Gastrocnemius medialis (tissue), 4 donors: ENCODE results near the gene FTCD.

Experiments used
- CTCF ChIP-seq, 5 experiments: fragments of 450-650 bp in 3 of 5; fragments of 200-600 bp in 2 of 5; sonication (generic) in 2 of 5; IDR thresholded peaks in 4 of 5; conservative IDR thresholded peaks in 1 of 5; 1 replicate in 4 of 5; 2 replicates in 1 of 5; pipeline ENCODE4 v1.5.1; 2016 to 2019; ENCODE audit warnings: antibody characterized with exemption in 5 of 5, mild to moderate bottlenecking in 3 of 5, moderate library complexity in 3 of 5
- POLR2A ChIP-seq, 2 donors: fragments of 450-650 bp; IDR thresholded peaks; one replicate each; pipeline ENCODE4 v1.6.1; 2017; ENCODE audit warnings: antibody characterized with exemption in 2 of 2, mild to moderate bottlenecking in 2 of 2, moderate library complexity in 2 of 2

DNA sequence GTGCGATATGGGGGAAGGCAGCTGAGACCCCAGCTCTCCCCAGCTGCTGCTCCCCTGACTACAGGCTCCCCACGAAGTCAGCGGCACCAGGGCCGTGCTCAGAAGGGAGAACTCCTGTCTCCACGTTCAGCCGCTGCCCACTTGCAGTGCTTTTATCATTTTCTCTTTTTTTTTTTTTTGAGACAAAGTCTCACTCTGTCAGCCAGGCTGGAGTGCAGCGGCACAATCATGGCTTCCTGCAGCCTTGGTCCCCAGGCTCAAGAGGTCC is 933 bp upstream of the FTCD start:
- TF ChIP-seq CTCF (IDR thresholded peaks at IDR 0.05 in 4 of 5, conservative IDR thresholded peaks at IDR 0.05 in 1 of 5) (no peak), POLR2A (IDR thresholded peaks at IDR 0.05) (no peak)
